ENCODE measurements around the gene ZC3H4.
A peak's percentile ranks its signal among the peaks of the same experiment; 100 is the strongest.

The ZC3H4 gene

DNA sequence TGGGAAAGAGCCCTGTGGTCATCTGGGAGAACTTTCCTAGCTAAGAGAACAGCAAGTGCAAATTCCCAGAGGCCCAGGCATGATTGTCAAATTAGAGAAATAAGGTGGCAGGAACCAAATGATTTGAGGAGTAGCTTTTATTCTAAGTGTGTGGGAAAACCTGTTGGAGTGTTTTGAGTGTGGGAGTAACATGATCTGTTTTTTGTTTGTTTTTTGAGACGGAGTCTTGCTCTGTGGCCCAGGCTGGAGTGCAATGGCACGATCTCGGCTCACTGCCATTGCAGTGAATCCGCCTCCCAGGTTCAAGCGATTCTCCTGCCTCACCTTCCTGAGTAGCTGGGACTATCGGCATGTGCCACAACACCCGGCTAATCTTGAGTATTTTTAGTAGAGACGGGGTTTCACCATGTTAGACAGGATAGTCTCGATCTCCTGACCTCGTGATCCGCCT is 19.5 kb upstream of the ZC3H4 start:
- no peak for DNase-seq (ENCODE audit: low spot score)

GRCh38 chr19:47132194-47132852 is 18.7 kb upstream of the ZC3H4 start:
- no peak for DNase-seq (ENCODE audit: low spot score)

- DNase-seq (ENCODE audit: low spot score), result peak; percentile 98
These were observed 17.1 kb upstream of the ZC3H4 start, which contains the start of gene SAE1 for GRCh38 chr19:47130589-47131227. Gene SAE1, plus strand, starts transcription at chr19:47130835. Its CDS starts 96 bp downstream, at chr19:47130931.

DNA sequence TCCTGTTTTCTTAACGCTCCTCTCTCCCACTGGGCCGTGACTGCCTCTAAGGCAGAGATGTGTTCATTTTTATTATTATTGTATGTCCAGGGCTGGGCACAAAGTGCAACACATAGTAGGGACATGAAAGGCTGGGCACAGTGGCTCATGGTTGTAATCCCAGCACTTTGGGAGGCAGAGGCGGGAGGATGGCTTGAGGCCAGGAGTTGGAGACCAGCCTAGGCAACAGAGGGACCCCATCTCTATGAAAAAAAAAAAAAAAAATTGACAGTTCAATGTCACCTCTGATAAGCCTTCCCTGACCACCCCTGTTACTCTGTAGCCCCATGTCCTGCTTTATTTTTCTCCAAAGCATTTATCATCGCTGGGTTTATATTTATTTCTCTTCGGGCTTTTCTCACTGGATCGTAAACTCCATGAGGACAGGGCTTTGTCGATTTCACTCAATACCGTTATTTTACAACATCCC is 16.6 kb upstream of the ZC3H4 start:
- no peak for DNase-seq (ENCODE audit: low spot score)

DNA sequence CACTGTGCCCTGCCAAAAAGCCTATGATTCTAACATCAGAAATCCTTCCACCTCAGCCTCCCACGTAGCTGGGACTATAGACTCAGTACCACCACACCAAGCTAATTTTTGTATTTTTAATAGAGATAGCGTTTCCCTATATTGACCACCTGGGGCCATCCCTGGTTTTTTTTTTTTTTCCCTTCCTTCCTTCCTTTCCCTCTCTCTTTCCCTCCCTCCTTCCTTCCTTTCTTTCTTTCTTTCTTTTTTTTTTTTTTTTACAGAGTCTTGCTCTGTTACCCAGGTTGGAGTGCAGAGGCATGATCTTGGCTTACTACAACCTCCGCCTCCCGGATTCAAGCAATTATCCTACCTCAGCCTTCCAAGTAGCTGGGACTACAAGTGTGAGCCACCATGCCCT is 16.0 kb upstream of the ZC3H4 start:
- no peak for DNase-seq (ENCODE audit: low spot score)

DNA sequence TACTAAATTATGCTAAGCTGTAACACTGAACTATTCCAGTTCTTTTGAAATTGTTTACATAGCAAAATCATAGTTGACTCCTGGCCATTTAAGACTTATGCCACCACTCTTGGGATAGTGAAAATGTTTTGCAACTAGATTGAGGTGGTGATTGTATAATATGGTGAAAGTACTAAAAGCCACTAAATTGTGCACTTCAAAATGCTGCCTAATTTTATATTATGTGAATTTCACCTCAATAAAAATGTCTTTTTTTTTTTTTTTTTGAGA is 12.0 kb upstream of the ZC3H4 start:
- no peak for DNase-seq (ENCODE audit: low spot score)

DNA sequence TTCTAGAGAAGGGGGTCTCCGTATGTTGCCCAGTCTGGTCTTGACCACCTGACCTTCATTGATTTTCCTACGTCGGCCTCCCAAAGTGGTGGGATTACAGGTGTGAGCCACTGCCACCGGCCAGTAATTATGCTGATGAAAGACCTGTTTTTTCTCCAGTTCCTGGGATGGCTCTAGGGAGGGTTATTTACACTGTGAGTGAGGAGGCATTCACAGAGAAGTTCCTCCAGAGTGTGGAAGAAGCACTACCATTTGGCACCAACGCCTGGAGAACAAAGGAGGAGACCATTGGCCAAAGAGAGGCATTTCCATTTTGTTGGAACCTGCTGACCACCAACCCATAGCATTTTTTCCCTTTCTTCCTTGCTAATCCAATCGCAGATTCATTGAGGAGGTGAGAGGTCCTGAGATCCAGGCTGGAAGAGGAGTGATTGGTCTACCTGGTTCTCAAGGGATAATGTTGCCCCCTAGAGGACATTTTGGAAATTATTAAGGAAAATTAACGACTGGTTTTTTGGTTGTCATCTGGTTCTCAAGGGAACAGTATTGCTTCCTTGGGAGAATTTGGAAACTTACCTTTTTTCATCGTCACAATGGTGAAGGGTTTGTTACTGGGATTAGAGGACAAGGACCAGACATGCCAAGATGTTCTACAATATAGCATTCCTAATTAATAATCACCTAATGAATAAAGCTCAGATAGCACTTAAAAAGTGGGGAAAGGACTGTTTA is 11.5 kb upstream of the ZC3H4 start:
- DNase-seq (ENCODE audit: low spot score), result peak; percentile 73

- no peak for DNase-seq (ENCODE audit: low spot score)
These were observed 9.8 kb upstream of the ZC3H4 start for GRCh38 chr19:47123406-47123805.

- peak; percentile 58 for DNase-seq (ENCODE audit: low spot score)
These were observed 9.1 kb upstream of the ZC3H4 start for GRCh38 chr19:47122359-47123335.

DNA sequence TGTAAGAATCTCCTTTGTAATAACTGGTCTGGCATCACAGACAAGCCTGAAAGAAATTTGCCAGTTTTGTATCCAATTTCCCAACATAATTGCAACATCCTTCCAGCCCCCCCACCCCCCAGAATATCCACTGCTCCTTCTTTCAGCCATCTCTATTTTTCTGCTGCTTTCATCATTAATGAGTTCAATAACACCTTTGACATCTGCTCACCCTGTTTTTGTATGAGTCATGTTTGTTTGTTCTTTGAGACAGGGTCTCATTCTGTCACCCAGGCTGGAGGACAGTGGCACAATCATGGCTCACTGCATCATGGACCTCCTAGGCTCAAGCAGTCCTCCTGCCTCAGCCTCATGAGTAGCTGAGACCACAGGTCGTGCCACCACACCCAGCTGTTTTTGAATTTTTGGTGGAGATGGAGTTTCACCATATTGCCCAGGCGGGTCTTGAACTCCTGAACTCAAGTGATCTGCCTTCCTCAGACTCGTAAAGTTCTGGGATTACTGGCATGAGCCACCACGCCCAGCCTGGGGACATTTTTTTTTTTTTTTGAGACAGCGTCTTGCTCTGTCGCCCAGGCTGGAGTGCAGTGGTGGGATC is 7.0 kb upstream of the ZC3H4 start:
- no peak for DNase-seq (ENCODE audit: low spot score)

- no peak for DNase-seq (ENCODE audit: low spot score)
These were observed 475 bp upstream of the ZC3H4 start for GRCh38 chr19:47113850-47114651.

DNA sequence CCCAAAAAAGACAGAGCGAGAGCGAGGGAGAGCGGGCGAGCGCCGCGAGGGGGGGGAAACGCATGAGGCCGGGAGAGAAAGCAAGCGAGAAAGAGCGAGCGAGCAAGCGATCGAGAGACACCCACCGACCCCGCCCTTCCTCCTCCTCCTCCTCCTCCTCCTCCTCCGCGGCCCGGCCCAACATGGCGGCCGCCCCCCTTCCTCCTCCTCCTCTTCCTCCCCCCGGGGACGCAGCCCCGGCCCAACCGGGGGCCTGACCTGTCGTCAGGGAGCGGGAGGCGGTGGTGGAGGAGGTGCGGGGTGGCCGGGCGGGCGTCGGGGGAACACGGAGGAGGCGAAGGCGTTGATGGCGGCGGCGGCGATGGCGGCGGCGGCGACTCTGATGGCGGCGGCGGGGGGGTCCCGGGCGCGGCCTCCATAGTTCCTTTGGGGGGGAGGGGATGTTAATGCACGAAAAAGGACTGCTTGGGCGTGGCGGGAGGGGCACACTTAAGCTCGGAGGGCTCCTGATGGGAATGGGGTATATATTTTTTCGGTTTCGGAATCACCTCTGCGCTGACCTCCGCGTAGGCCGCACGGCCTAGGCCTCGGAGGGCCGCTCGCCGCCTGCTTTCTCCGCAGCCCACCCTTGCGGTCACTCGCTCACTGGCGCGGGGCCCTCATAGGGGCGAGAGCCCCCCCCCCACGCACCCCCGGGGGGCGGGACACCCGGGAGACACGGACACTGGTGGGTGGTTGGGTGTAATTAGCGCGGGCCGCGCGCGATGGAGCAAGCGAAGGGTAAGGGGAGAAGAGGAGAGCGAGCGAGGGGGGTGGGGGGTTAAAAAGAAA is 1.2 kb downstream of the ZC3H4 start:
- peak; percentile 89 for DNase-seq (ENCODE audit: low spot score)

DNA sequence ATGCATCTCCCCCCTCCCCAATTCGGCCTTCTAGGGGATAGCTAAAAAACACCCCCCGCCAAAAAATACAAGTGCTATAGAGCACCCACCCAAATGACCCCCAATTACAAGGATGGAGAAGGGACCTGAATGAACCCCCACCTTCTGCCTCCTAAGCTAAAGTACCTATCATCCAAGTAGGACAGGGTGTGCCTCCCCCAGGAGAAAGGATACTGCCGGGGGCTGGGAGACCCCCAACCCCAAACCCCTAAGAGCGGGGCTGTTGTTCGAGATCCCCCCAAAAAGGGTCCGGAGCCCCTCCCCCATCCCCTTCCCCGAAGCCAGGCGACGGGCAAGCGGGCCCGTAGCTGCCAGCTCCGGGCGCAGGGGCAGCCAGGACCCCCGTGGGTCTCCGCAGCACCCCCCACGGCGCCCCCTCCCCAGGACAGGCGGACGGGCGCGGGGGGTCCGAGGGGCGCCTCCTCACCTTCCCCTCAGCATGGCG is 1.9 kb downstream of the ZC3H4 start:
- DNase-seq (ENCODE audit: low spot score), result no peak

GRCh38 chr19:47111006-47111621 is 2.5 kb downstream of the ZC3H4 start:
- DNase-seq (ENCODE audit: low spot score), result no peak

DNA sequence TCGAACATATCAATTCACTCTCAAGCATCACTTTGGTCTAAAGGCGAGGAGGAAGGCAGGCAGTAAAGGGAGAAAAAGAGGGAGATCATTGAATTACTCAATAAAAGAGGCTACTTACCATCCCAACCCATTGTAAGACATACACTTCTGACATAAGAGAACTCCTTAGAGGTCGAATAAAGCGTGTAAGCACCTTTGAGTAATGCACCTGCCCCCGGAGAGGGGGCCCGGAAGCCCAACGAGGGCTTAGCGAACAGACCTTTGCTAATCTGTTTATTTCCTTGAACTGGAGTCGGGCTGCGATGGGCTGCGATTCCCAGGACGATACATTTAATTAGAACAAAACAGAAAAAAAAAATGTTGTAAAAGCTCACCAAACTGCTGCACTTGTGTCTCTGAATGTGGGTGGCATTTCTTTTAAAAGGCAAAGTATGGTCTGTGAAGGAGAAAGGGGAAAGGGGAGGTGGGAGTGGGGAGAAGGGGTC is 3.0 kb downstream of the ZC3H4 start:
- no peak for DNase-seq (ENCODE audit: low spot score)

- DNase-seq (ENCODE audit: low spot score), result no peak
These were observed 3.8 kb downstream of the ZC3H4 start for GRCh38 chr19:47109541-47110375.

DNA sequence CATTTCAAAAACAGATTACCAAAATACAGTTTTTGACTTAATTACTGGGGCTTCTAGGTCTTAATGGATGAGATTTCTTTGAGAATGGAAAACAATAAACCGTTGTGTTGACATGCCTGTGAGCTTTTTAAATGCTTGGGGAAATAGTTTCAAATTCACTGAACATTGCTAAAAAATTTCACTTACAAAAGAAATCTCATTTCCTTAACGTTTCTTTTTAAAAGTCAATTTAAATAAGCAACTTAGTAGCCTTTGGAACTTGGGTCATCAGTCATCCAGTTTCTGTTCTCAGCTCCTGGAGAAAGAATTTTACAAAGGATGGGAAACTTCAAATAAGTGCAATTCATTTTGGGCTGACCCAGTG is 4.4 kb downstream of the ZC3H4 start:
- no peak for DNase-seq (ENCODE audit: low spot score)

All from GM03348 (cell line).